Activated CD4-positive, alpha-beta T cell treated with anti-CD3 and anti-CD28 coated beads for 24 hours (primary cell): ENCODE results near the gene SLC35F1.
"Not testable (repeated sequence)": the region's sequence is repeated elsewhere in the genome, so short reads cannot be mapped to it uniquely, and the experiment has no call there.

Experiments
- DNase-seq, 2 donors: peaks; one replicate each; pipeline ENCODE4 v3.0.0-alpha.2; 2020; ENCODE audit warnings: low read depth in 2 of 2

SLC35F1 gene

GRCh38 chr6:117906958-117907600, at the start of gene SLC35F1:
TSS of gene SLC35F1 (plus strand) at chr6:117907264.
- DNase-seq: peak in 1 of 2 donors; percentile 12

- DNase-seq: not testable (repeated sequence)
Measured at GRCh38 chr6:117858601-117859000, 48.5 kb upstream of the SLC35F1 start.

- no peak for DNase-seq
Measured at GRCh38 chr6:117861545-117861944, 45.5 kb upstream of the SLC35F1 start.

- DNase-seq: no peak
Measured at GRCh38 chr6:117866561-117866960, 40.5 kb upstream of the SLC35F1 start.

GRCh38 chr6:117870486-117871242, 36.4 kb upstream of the SLC35F1 start:
- DNase-seq: no peak

GRCh38 chr6:117880824-117881223, 26.2 kb upstream of the SLC35F1 start:
- no peak for DNase-seq

GRCh38 chr6:117890172-117890571, 16.9 kb upstream of the SLC35F1 start:
- DNase-seq: no peak

GRCh38 chr6:117906507-117906957, 532 bp upstream of the SLC35F1 start:
- DNase-seq: no peak

GRCh38 chr6:117907601-117908245, 659 bp downstream of the SLC35F1 start:
- peak in 1 of 2 donors; percentile 0 for DNase-seq

GRCh38 chr6:117908246-117909068, 1.4 kb downstream of the SLC35F1 start:
- DNase-seq: no peak

- no peak for DNase-seq
Measured at GRCh38 chr6:117909638-117910037, 2.6 kb downstream of the SLC35F1 start.

- no peak for DNase-seq
Measured at GRCh38 chr6:117910549-117910948, 3.5 kb downstream of the SLC35F1 start.

- DNase-seq: no peak
Measured at GRCh38 chr6:117911150-117911549, 4.1 kb downstream of the SLC35F1 start.

GRCh38 chr6:117911660-117912059, 4.6 kb downstream of the SLC35F1 start:
- DNase-seq: no peak

GRCh38 chr6:117915846-117916245, 8.8 kb downstream of the SLC35F1 start:
- no peak for DNase-seq

- DNase-seq: no peak
Measured at GRCh38 chr6:117916483-117916882, 9.4 kb downstream of the SLC35F1 start.

GRCh38 chr6:117917176-117917575, 10.1 kb downstream of the SLC35F1 start:
- DNase-seq: no peak

GRCh38 chr6:117918454-117918853, 11.4 kb downstream of the SLC35F1 start:
- no peak for DNase-seq

- DNase-seq: no peak
Measured at GRCh38 chr6:117919275-117919674, 12.2 kb downstream of the SLC35F1 start.

- no peak for DNase-seq
Measured at GRCh38 chr6:117919775-117920729, 13.0 kb downstream of the SLC35F1 start.

GRCh38 chr6:117924690-117925089, 17.6 kb downstream of the SLC35F1 start:
- DNase-seq: no peak
